HG03460 (cell line): Measurements from ENCODE around the gene PSENEN.
"Not testable (repeated sequence)": the region's sequence is repeated elsewhere in the genome, so short reads cannot be mapped to it uniquely, and the experiment has no call there.

Source experiments
- ATAC-seq: cut with Tn5 transposase; IDR thresholded peaks from one replicate; pipeline ENCODE4 v1.9.1; 2021; ENCODE audit not compliant: unreplicated experiment

Gene PSENEN

GRCh38 chr19:35787227-35787799 is 41.9 kb downstream of the PSENEN start:
- no peak for ATAC-seq

- no peak for ATAC-seq
Measured at GRCh38 chr19:35788205-35788960, 42.9 kb downstream of the PSENEN start.

- ATAC-seq = no peak
Measured at GRCh38 chr19:35789195-35789977, 43.9 kb downstream of the PSENEN start.

GRCh38 chr19:35789978-35790944 is 44.8 kb downstream of the PSENEN start:
- no peak for ATAC-seq

- ATAC-seq = no peak
Measured at GRCh38 chr19:35790981-35791813, 45.7 kb downstream of the PSENEN start.

GRCh38 chr19:35791814-35792279 is 46.4 kb downstream of the PSENEN start:
- ATAC-seq = no peak

GRCh38 chr19:35792312-35792711 is 46.9 kb downstream of the PSENEN start:
- no peak for ATAC-seq

GRCh38 chr19:35792888-35793287 is 47.4 kb downstream of the PSENEN start:
- ATAC-seq = no peak

GRCh38 chr19:35793381-35794165 is 48.1 kb downstream of the PSENEN start:
- no peak for ATAC-seq

GRCh38 chr19:35795564-35795963 is 50.1 kb downstream of the PSENEN start:
- ATAC-seq = not testable (repeated sequence)
